B cell (primary cell): ENCODE measurements around the gene FOXI3.

Source experiments
- CTCF ChIP-seq: fragments of 200-600 bp; IDR thresholded peaks from one replicate; pipeline ENCODE4 v1.8.0; 2022; ENCODE audit warnings: antibody characterized with exemption, mild to moderate bottlenecking
- EZH2 ChIP-seq: IDR thresholded peaks from 2 replicates; pipeline ENCODE4 v1.6.1; 2012; ENCODE audit warnings: borderline replicate concordance, low read depth, mild to moderate bottlenecking, moderate library complexity, low read length; ENCODE audit not compliant: insufficient read depth, poor library complexity, severe bottlenecking

DNA sequence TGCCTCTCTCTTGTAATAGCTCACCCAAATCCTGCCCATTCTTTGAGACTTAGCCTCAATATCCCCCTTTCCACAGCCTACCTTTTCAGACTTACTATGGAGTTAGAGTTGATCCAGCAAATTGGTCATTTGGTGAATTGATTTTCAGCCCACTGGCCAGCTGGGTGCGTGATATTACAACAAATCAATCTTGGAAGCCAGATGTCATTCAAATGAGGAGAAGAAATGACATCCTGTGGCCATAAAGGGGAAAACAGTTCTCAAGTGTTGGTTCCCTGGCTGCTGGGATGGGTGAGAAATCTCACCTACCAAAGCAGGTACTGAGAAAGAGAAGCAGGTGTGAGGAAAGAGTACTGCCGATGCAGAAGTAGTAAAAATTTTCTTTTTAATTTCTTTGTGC is 36.7 kb upstream of the FOXI3 start:
- TF ChIP-seq CTCF (no peak), EZH2 (no peak)
